ENCODE results near the gene LUC7L. TPM values are rescaled to one million over a fixed set of nuclear protein-coding genes. Genes with fewer than 3 reads are reported as not detected.
A peak's percentile ranks its signal among the peaks of the same experiment; 100 is the strongest.
"Not testable (repeated sequence)": the region's sequence is repeated elsewhere in the genome, so short reads cannot be mapped to it uniquely, and the experiment has no call there.

The LUC7L gene
- total RNA-seq, 1 donor from 2014 or later = 53.0 TPM

DNA sequence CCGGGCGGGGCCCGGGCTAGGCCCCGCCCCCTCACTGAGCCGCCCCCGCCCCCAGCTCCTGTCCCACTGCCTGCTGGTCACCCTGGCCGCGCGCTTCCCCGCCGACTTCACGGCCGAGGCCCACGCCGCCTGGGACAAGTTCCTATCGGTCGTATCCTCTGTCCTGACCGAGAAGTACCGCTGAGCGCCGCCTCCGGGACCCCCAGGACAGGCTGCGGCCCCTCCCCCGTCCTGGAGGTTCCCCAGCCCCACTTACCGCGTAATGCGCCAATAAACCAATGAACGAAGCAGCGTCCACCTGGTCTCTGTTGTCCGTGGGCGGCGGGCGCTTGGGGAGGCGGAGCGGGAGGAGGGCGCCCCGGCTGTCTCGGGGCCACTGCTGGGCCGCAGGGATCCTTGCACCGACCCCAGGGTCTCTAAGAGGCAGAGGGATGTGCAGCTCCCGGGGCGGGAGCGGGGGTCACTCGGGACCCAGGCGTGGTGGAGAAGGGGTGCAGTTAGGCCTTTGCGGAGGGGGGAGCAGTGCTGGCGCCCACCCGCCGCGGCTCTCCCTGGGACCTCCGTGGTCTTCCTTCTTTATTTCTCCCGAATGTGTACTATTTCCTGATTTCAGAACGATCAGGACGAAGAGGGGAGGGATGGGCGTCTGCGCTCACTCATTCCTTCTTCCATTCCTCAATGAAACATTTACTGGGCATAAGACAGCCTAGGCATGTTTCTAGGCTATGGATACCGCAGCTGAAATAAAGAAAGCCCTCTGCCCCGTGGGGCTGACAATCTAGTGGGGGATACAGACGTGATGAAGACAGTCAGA lies 74.8 kb downstream of the LUC7L start:
- no peak overlapping the region for H3K27ac ChIP-seq
- H3K27me3 ChIP-seq = peaks cover 10% of the 10 kb centered on the region
- H3K4me3 ChIP-seq = peak overlapping the region; percentile 53 to 57
- H3K9me3 ChIP-seq = no peaks in the 10 kb centered on the region
- no peak for DNase-seq (ENCODE audit: low spot score in 2 of 2)
- no peaks in the 10 kb centered on the region for H3K36me3 ChIP-seq
- H3K4me1 ChIP-seq = peaks cover 4 to 6% of the 10 kb centered on the region in 2 donors
- intact Hi-C loops (cut with DNase I) = no loop called here
- TF ChIP-seq, protein P1, sequence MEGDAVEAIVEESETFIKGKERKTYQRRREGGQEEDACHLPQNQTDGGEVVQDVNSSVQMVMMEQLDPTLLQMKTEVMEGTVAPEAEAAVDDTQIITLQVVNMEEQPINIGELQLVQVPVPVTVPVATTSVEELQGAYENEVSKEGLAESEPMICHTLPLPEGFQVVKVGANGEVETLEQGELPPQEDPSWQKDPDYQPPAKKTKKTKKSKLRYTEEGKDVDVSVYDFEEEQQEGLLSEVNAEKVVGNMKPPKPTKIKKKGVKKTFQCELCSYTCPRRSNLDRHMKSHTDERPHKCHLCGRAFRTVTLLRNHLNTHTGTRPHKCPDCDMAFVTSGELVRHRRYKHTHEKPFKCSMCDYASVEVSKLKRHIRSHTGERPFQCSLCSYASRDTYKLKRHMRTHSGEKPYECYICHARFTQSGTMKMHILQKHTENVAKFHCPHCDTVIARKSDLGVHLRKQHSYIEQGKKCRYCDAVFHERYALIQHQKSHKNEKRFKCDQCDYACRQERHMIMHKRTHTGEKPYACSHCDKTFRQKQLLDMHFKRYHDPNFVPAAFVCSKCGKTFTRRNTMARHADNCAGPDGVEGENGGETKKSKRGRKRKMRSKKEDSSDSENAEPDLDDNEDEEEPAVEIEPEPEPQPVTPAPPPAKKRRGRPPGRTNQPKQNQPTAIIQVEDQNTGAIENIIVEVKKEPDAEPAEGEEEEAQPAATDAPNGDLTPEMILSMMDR (IDR thresholded peaks at IDR 0.05) = no peak

DNA sequence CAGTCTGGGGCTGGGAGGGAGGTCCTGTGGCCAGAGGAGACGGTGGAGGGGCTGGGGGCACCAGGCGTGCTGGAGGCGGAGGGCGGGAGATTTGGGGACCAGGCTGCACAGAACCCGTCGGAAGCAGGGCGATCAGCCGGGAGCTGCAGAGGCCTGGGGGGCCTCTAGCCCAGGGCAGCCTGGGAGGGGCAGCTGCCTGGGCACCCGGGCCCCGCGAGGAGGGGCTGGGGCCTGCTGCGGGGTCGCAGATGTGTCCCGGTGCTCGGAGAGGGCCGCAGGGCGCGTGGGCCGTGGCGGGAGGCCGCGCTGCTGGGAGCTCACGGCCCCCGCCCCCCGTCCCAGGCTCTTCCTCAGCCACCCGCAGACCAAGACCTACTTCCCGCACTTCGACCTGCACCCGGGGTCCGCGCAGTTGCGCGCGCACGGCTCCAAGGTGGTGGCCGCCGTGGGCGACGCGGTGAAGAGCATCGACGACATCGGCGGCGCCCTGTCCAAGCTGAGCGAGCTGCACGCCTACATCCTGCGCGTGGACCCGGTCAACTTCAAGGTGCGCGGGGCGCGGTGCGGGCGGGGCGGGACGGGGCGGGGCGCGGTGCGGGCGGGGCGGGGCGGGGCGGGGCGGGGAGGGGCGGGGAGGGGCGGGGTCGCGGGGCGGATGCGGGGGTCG lies 75.6 kb downstream of the LUC7L start:
- H3K36me3 ChIP-seq; H3K27ac ChIP-seq; intact Hi-C loops (cut with DNase I); H3K9me3 ChIP-seq; H3K4me1 ChIP-seq; DNase-seq (ENCODE audit: low spot score in 2 of 2); H3K4me3 ChIP-seq; H3K27me3 ChIP-seq: not testable (repeated sequence)

DNA sequence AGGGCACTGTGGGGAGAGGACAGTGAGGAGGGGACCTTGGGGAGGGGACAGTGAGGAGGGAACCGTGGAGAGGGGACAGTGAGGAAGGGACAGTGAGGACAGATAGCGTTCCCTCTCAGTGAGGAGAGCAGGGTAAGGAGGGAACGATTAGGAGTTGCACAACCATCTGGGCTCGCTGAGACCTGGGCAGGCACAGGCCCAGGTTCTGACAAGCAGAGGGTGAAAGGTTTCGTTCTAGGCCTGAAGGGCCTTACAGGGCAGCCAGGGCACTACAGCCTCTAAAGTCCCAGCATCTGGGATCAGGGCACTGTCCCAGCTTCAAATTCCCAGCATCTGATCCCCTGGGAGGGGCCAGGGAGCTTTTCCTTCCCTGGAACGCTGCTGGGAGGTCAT lies 76.1 kb downstream of the LUC7L start:
- H3K9me3 ChIP-seq; H3K36me3 ChIP-seq; H3K27me3 ChIP-seq; H3K4me1 ChIP-seq; H3K27ac ChIP-seq; H3K4me3 ChIP-seq; intact Hi-C loops (cut with DNase I); DNase-seq (ENCODE audit: low spot score in 2 of 2): not testable (repeated sequence)

DNA sequence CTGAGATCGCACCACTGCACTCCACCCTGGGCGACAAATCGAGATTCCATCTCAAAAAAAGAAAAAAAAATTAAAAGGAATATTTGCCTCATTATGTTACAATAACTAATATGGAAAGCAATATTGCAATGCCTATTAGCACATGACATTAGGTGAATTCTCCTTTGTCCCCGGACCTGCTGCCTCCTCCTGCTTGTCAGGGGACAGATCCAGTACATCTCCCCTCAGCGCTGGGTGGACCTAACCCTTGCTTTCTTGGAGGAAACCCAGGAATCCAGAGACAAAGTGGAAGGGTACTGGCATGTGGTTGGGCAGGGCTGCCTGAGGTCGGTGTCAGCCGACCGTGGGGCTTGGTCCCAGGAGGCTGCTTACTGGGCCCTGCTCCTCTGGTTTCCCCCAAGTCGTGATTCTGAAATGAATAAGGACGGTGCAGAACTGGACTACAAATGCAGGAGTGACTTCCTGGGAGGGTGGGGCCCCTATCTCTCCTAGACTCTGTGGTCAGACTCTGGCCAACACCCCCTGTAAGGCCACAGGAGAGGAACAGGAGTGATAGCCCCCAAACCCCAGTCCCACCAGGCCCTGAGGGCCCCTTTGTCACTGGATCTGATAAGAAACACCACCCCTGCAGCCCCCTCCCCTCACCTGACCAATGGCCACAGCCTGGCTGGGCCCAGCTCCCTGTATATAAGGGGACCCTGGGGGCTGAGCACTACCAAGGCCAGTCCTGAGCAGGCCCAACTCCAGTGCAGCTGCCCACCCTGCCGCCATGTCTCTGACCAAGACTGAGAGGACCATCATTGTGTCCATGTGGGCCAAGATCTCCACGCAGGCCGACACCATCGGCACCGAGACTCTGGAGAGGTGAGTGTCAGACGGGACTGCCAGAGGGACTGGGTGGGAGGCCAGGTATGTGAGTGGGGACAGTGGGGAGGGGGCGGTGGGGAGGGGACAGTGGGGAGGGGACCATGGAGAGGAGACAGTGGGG lies 76.8 kb downstream of the LUC7L start, which contains the start of gene HBZ:
HBZ (plus strand) TSS at position 504 of the 988 bp plus-strand sequence; CDS start at position 770, 266 bp downstream.
- no peak within 1 kb of the TSS for H3K4me3 ChIP-seq
- peaks cover 4 to 6% of the 10 kb centered on the region in 2 donors for H3K4me1 ChIP-seq
- H3K9me3 ChIP-seq = no peaks in the 10 kb centered on the region
- intact Hi-C loops (cut with DNase I) = no loop called here
- peaks cover 10% of the 10 kb centered on the region for H3K27me3 ChIP-seq
- TF ChIP-seq, protein P1 (IDR thresholded peaks at IDR 0.05) = no peak
- DNase-seq (ENCODE audit: low spot score in 2 of 2) = no peak
- H3K36me3 ChIP-seq = no peaks in the 10 kb centered on the region
- no peak within 1 kb of the TSS for H3K27ac ChIP-seq

DNA sequence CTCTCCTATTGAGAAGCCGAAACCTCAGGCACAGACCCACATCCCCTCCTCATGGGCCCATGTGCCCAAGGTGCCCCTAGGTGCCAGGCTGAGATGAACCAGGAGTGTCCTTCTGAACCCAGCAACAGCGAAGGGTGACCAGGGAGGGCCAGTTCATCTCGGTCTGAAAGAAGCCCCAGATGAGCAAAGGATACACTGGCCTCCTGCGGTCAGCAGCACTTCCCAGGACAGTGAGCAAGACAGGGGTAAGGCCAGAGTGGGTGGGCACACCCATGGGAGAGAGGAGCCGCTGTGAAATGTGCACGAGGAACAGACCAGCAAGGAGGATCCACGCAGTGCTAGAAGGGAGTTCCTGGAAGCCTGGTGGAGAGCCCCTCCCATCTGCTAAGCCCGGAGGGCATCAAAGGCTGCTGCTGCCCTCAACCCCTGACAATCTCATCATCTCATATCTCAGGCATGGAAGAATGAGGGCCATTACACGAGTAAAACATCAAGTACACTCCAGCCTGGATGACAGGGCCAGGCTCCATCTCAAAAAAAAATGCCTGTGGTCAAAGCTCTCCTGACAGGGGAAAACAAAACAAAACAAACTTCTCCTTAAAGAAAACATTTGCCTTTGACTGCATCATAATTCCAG lies 80.1 kb downstream of the LUC7L start:
- H3K36me3 ChIP-seq = no peaks in the 10 kb centered on the region
- H3K9me3 ChIP-seq = no peaks in the 10 kb centered on the region
- H3K27me3 ChIP-seq = no peaks in the 10 kb centered on the region
- no peak for DNase-seq (ENCODE audit: low spot score in 2 of 2)
- TF ChIP-seq, protein P1 (IDR thresholded peaks at IDR 0.05) = no peak
- no peak overlapping the region for H3K27ac ChIP-seq
- no peaks in the 10 kb centered on the region for H3K4me1 ChIP-seq
- H3K4me3 ChIP-seq = no peak overlapping the region
- intact Hi-C loops (cut with DNase I) = no loop called here

DNA sequence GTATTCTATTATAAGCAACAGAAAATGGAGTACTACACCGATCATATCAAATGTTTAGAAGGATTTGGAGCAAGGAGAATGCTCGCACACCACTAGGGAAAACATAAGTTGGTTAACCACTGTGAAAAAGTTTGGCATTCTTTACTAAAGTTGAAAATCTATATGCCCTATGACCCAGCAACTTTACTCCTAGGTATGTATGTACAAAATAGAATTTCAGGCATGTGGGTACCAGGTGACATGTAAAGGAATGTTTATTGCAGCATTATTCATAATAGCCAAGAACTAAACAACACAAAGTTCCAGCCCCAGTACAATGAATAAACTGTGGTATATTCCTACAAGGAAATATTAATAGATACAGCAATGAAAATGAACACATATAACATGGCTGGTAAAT lies 82.6 kb downstream of the LUC7L start:
- Histone ChIP-seq H3K4me3 (no peak overlapping the region), H3K4me1 (no peaks in the 10 kb centered on the region), H3K36me3 (no peaks in the 10 kb centered on the region), H3K9me3 (no peaks in the 10 kb centered on the region), H3K27ac (no peak overlapping the region), H3K27me3 (no peaks in the 10 kb centered on the region)
- TF ChIP-seq, protein P1 (IDR thresholded peaks at IDR 0.05) = no peak
- DNase-seq (ENCODE audit: low spot score in 2 of 2) = no peak
- intact Hi-C loops (cut with DNase I) = no loop called here
